WTC11 (cell line): ENCODE data around the gene SUCLG2. TPM values are rescaled to one million over a fixed set of nuclear protein-coding genes. Genes with fewer than 3 reads are reported as not detected.

Source experiments
- ATAC-seq: fragments of 200-7000 bp; cut with Tn5 transposase; 2 replicates; pipeline ENCODE4 v1.10.0; 2021; ENCODE audit warnings: mild to moderate bottlenecking, moderate library complexity
- CTCF ChIA-PET: fragments of 300-600 bp; sonication (Branson Sonifier 250); formaldehyde crosslinking; loops from one replicate; lab custom pipeline; 2021; ENCODE audit warnings: antibody characterized with exemption; lab: Charles Lee
- POLR2A ChIA-PET: fragments of 350-600 bp; sonication (Branson Sonifier 250); formaldehyde crosslinking; loops from one replicate; lab custom pipeline; 2021; ENCODE audit warnings: antibody characterized with exemption; lab: Charles Lee
- DNase-seq: peaks from one replicate; pipeline ENCODE4 v3.0.0; 2021; ENCODE audit warnings: low spot score
- H3K27ac Mint-ChIP-seq: 2 replicates; pipeline ENCODE4 v1.8.0; 2021; ENCODE audit warnings: mixed read lengths
- H3K27me3 Mint-ChIP-seq: 2 replicates; pipeline ENCODE4 v1.8.0; 2021; ENCODE audit warnings: low read depth, mild to moderate bottlenecking, moderate library complexity, mixed read lengths
- H3K36me3 Mint-ChIP-seq: 2 replicates; pipeline ENCODE4 v1.8.0; 2021; ENCODE audit warnings: mixed read lengths
- H3K4me1 Mint-ChIP-seq: 2 replicates; pipeline ENCODE4 v1.8.0; 2022; ENCODE audit warnings: mixed read lengths
- H3K4me3 Mint-ChIP-seq: 2 replicates; pipeline ENCODE4 v1.8.0; 2021; ENCODE audit warnings: mild to moderate bottlenecking, moderate library complexity, mixed read lengths
- H3K9me3 Mint-ChIP-seq: 2 replicates; pipeline ENCODE4 v1.8.0; 2021; ENCODE audit warnings: mixed read lengths
- CREB1 ChIP-seq: sonication (generic); formaldehyde crosslinking; IDR thresholded peaks from 2 replicates; pipeline ENCODE4 v1.8.0; 2023; ENCODE audit warnings: mild to moderate bottlenecking, missing genetic modification reagents
- CREM ChIP-seq: sonication (generic); formaldehyde crosslinking; IDR thresholded peaks from 2 replicates; pipeline ENCODE4 v1.8.1; 2022; ENCODE audit warnings: mild to moderate bottlenecking, missing genetic modification reagents, moderate library complexity
- ESRRA ChIP-seq: sonication (generic); formaldehyde crosslinking; IDR thresholded peaks from 2 replicates; pipeline ENCODE4 v1.8.1; 2022; ENCODE audit warnings: mild to moderate bottlenecking, missing genetic modification reagents, borderline replicate concordance
- FOXK1 ChIP-seq: sonication (generic); formaldehyde crosslinking; IDR thresholded peaks from 2 replicates; pipeline ENCODE4 v1.8.0; 2022; ENCODE audit warnings: mild to moderate bottlenecking, moderate library complexity, missing genetic modification reagents
- FOXP1 ChIP-seq: sonication (generic); formaldehyde crosslinking; IDR thresholded peaks from 2 replicates; pipeline ENCODE4 v1.8.0; 2022; ENCODE audit warnings: missing genetic modification reagents, mild to moderate bottlenecking, moderate library complexity, borderline replicate concordance
- JAZF1 ChIP-seq: fragments of 250-450 bp; sonication (Bioruptor Pico); IDR thresholded peaks from 2 replicates; pipeline ENCODE4 v1.9.0; 2021; ENCODE audit warnings: moderate library complexity, mild to moderate bottlenecking, inconsistent platforms
- NFE2L1 ChIP-seq: sonication (generic); formaldehyde crosslinking; IDR thresholded peaks from 2 replicates; pipeline ENCODE4 v1.8.1; 2023; ENCODE audit warnings: missing genetic modification reagents
- NFYB ChIP-seq: sonication (generic); formaldehyde crosslinking; conservative IDR thresholded peaks from 2 replicates; pipeline ENCODE4 v1.8.0; 2022; ENCODE audit warnings: low read depth, missing genetic modification reagents
- PREB ChIP-seq: sonication (generic); formaldehyde crosslinking; IDR thresholded peaks from 2 replicates; pipeline ENCODE4 v1.8.1; 2022; ENCODE audit warnings: mild to moderate bottlenecking, missing genetic modification reagents, moderate library complexity, borderline replicate concordance
- TCF7 ChIP-seq: sonication (generic); formaldehyde crosslinking; IDR thresholded peaks from 2 replicates; pipeline ENCODE4 v1.8.0; 2022; ENCODE audit warnings: mild to moderate bottlenecking, low read depth, missing genetic modification reagents, moderate library complexity
- USF1 ChIP-seq: sonication (generic); formaldehyde crosslinking; IDR thresholded peaks from 2 replicates; pipeline ENCODE4 v1.8.0; 2022; ENCODE audit warnings: mild to moderate bottlenecking, missing genetic modification reagents
- ZMAT4 ChIP-seq: fragments of 250-450 bp; sonication (Bioruptor Pico); IDR thresholded peaks from 2 replicates; pipeline ENCODE4 v1.9.0; 2021; ENCODE audit warnings: mild to moderate bottlenecking
- ZNF121 ChIP-seq: sonication (generic); formaldehyde crosslinking; IDR thresholded peaks from 2 replicates; pipeline ENCODE4 v1.8.0; 2023; ENCODE audit warnings: missing genetic modification reagents
- ZNF138 ChIP-seq: sonication (generic); formaldehyde crosslinking; conservative IDR thresholded peaks from 2 replicates; pipeline ENCODE4 v1.8.1; 2022; ENCODE audit warnings: mild to moderate bottlenecking, moderate library complexity, missing genetic modification reagents
- ZNF423 ChIP-seq: fragments of 250-450 bp; sonication (Bioruptor Pico); IDR thresholded peaks from 2 replicates; pipeline ENCODE4 v2.1.2; 2022; ENCODE audit warnings: mild to moderate bottlenecking, moderate library complexity
- ZSCAN18 ChIP-seq: fragments of 250-450 bp; sonication (Bioruptor Pico); IDR thresholded peaks from 2 replicates; pipeline ENCODE4 v2.1.2; 2022; ENCODE audit warnings: mild to moderate bottlenecking, moderate library complexity
- total RNA-seq: library from RNA; stranded (reverse); gene quantifications from 3 replicates; pipeline ENCODE4 v1.2.3, GENCODE V29; 2021

Gene SUCLG2
- total RNA-seq, 1 experiment from 2014 or later, result 39.7 TPM

GRCh38 chr3:67609709-67610108 is 44.7 kb downstream of the SUCLG2 start:
- ChIA-PET CTCF (no interaction called here), POLR2A (no interaction called here)
- no peak for ATAC-seq

GRCh38 chr3:67608034-67608433 is 46.4 kb downstream of the SUCLG2 start:
- Mint-ChIP-seq H3K27ac (no peak overlapping the region), H3K4me3 (no peak overlapping the region), H3K4me1 (peaks cover 5% of the 10 kb centered on the region), H3K27me3 (no peaks in the 10 kb centered on the region), H3K36me3 (peaks cover 35% of the 10 kb centered on the region), H3K9me3 (no peaks in the 10 kb centered on the region)
- no peak for TF ChIP-seq FOXK1 (CRISPR knock-in tag)
- no peak for TF ChIP-seq USF1 (CRISPR knock-in tag)
- no peak for TF ChIP-seq ZMAT4 (CRISPR knock-in tag)
- DNase-seq (no peak), ATAC-seq (no peak)
- POLR2A ChIA-PET, result interaction anchor here (0.5 kb wide), 1 partner anchor 53 kb away, joined by 3 read pairs; no protein-coding TSS in a partner anchor
- CTCF ChIA-PET, result no interaction called here

More at GRCh38 chr3:67609709-67610108, 44.7 kb downstream of the SUCLG2 start:
- no peak for DNase-seq
- peaks cover 32% of the 10 kb centered on the region for H3K36me3 Mint-ChIP-seq
- no peak overlapping the region for H3K4me3 Mint-ChIP-seq
- no peaks in the 10 kb centered on the region for H3K27me3 Mint-ChIP-seq
- H3K27ac Mint-ChIP-seq, result no peak overlapping the region
- peaks cover 9% of the 10 kb centered on the region for H3K4me1 Mint-ChIP-seq
- H3K9me3 Mint-ChIP-seq, result no peaks in the 10 kb centered on the region
- no peak for TF ChIP-seq NFYB (CRISPR knock-in tag)

- Mint-ChIP-seq H3K27me3 (no peaks in the 10 kb centered on the region), H3K4me1 (peaks cover 20% of the 10 kb centered on the region), H3K27ac (peak overlapping the region; percentile 60), H3K4me3 (no peak overlapping the region), H3K9me3 (no peaks in the 10 kb centered on the region), H3K36me3 (peaks cover 33% of the 10 kb centered on the region)
- ChIA-PET CTCF (no interaction called here), POLR2A (no interaction called here)
- no peak for TF ChIP-seq ZNF423
- no peak for TF ChIP-seq ZSCAN18 (CRISPR knock-in tag)
- TF ChIP-seq NFE2L1 (CRISPR knock-in tag), result no peak
- TF ChIP-seq PREB (CRISPR knock-in tag), result no peak
- TF ChIP-seq CREB1 (CRISPR knock-in tag), result no peak
- no peak for TF ChIP-seq TCF7
- TF ChIP-seq FOXP1, result no peak
- no peak for TF ChIP-seq ESRRA (CRISPR knock-in tag)
- DNase-seq, result no peak
- ATAC-seq, result peak; percentile 73
These were observed 49.0 kb downstream of the SUCLG2 start for GRCh38 chr3:67605377-67605776.

- POLR2A ChIA-PET, result no interaction called here
These were observed 51.6 kb downstream of the SUCLG2 start for GRCh38 chr3:67602816-67603215.

More at GRCh38 chr3:67602816-67603215, 51.6 kb downstream of the SUCLG2 start:
- Mint-ChIP-seq H3K4me3 (no peak overlapping the region), H3K27me3 (no peaks in the 10 kb centered on the region), H3K9me3 (no peaks in the 10 kb centered on the region), H3K4me1 (peaks cover 20% of the 10 kb centered on the region), H3K36me3 (peaks cover 23% of the 10 kb centered on the region), H3K27ac (peak overlapping the region; percentile 61; the same call in 1 of the 2 replicates)
- ATAC-seq (no peak), DNase-seq (no peak)
- CTCF ChIA-PET, result no interaction called here
- TF ChIP-seq ZNF121 (CRISPR knock-in tag) (no peak), JAZF1 (no peak), NFYB (CRISPR knock-in tag) (no peak), ZNF138 (CRISPR knock-in tag) (no peak), FOXK1 (CRISPR knock-in tag) (no peak), ZSCAN18 (CRISPR knock-in tag) (no peak), CREM (CRISPR knock-in tag) (no peak), PREB (CRISPR knock-in tag) (no peak)
- TF ChIP-seq, all 79 proteins: peak for 0
